Colonic mucosa (tissue), 4 donors: ENCODE data around the gene ZNF845. TPM values are rescaled to one million over a fixed set of nuclear protein-coding genes. Genes with fewer than 3 reads are reported as not detected.

Experiments used
- DNase-seq: peaks from one replicate; pipeline ENCODE4 v3.0.0-alpha.2; 2020
- H3K27ac ChIP-seq: fragments of 200-600 bp; one replicate; pipeline ENCODE4 v1.8.0; 2021
- H3K27me3 ChIP-seq: fragments of 200-600 bp; one replicate; pipeline ENCODE4 v1.8.0; 2021
- H3K36me3 ChIP-seq: fragments of 200-600 bp; one replicate; pipeline ENCODE4 v1.8.0; 2021
- H3K4me1 ChIP-seq: fragments of 200-600 bp; one replicate; pipeline ENCODE4 v1.8.0; 2021; ENCODE audit warnings: mild to moderate bottlenecking
- H3K4me3 ChIP-seq: fragments of 200-600 bp; one replicate; pipeline ENCODE4 v1.8.0; 2021
- H3K9ac ChIP-seq, 2 donors: one replicate each; pipeline ENCODE4 v1.7.0; 2013; ENCODE audit warnings: control low read depth in 2 of 2, low read depth in 2 of 2, low read length in 2 of 2
- H3K9me3 ChIP-seq: fragments of 200-600 bp; one replicate; pipeline ENCODE4 v1.8.0; 2021
- intact Hi-C: fragments of 100-400 bp; cut with DNase I; formaldehyde crosslinking; loops from one replicate; pipeline ENCODE4 v1.14.1; 2022
- total RNA-seq, 2 donors: library from RNA; stranded (reverse); fragmentation: NEBNext Ultra II Directional in 1 of 2; extraction: Animal tissue kit (Norgen Biotek cat#: 25700) in 1 of 2; gene quantifications; one replicate each; pipeline ENCODE4 v1.2.1, GENCODE V29; 2021
- TF ChIP-seq, protein P1 (sequence below): fragments of 200-600 bp; IDR thresholded peaks from one replicate; pipeline ENCODE4 v1.8.0; 2022; ENCODE audit warnings: antibody characterized with exemption, mild to moderate bottlenecking
- donor health status: healthy.
- donor health status: DM: no; HTN: no; CAD: no.
- donor health status: DM: no; HTN: no; CAD: no.

Gene ZNF845
- total RNA-seq, 2 donors from 2014 or later = 7.7 to 7.9 TPM

DNA sequence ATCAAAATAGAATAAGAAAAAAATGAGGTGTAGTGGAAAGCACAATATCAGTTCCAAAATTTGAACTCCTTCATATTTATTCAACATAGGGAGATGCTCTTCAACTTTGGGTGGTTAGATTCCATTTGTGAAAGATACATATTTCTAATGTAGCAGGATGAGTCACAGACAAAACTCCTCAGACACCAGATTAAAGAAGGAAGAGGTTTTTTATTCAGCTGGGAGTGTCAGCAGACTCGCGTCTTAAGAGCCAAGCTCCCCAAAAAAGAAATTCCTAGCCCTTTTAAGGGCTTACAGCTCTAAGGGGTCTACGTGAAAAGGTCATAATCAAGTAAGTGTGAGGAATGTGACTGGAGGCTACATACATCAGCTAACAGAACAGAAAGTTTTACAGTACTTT lies 54.6 kb downstream of the ZNF845 start:
- no peak overlapping the region for H3K27ac ChIP-seq
- H3K4me1 ChIP-seq = no peaks in the 10 kb centered on the region
- TF ChIP-seq, protein P1, sequence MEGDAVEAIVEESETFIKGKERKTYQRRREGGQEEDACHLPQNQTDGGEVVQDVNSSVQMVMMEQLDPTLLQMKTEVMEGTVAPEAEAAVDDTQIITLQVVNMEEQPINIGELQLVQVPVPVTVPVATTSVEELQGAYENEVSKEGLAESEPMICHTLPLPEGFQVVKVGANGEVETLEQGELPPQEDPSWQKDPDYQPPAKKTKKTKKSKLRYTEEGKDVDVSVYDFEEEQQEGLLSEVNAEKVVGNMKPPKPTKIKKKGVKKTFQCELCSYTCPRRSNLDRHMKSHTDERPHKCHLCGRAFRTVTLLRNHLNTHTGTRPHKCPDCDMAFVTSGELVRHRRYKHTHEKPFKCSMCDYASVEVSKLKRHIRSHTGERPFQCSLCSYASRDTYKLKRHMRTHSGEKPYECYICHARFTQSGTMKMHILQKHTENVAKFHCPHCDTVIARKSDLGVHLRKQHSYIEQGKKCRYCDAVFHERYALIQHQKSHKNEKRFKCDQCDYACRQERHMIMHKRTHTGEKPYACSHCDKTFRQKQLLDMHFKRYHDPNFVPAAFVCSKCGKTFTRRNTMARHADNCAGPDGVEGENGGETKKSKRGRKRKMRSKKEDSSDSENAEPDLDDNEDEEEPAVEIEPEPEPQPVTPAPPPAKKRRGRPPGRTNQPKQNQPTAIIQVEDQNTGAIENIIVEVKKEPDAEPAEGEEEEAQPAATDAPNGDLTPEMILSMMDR = no peak
- intact Hi-C loops = no loop called here
- peaks cover 4% of the 10 kb centered on the region for H3K9me3 ChIP-seq
- no peaks in the 10 kb centered on the region for H3K36me3 ChIP-seq
- no peak overlapping the region for H3K4me3 ChIP-seq
- no peak overlapping the region for H3K9ac ChIP-seq
- DNase-seq = no peak
- H3K27me3 ChIP-seq = no peaks in the 10 kb centered on the region

DNA sequence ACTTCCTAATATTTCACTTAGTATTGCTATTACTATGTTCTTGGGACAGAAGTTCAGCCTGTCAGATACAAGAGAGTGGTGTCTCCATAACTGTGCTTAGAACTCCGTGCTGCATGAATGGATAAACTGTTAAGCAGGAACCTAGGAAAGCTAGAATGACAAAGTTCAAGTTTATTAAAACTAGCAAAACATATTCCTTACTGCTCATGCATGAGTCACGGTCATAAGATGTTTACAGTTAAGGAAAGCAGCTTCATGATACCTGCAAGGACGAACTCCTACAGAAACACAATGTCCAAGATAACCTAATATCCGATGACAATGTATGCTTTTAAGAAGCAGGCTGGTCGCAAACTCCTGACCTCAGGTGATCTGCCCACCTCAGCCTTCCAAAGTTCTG lies 55.4 kb downstream of the ZNF845 start:
- Histone ChIP-seq H3K9me3 (peaks cover 1% of the 10 kb centered on the region), H3K4me1 (no peaks in the 10 kb centered on the region), H3K27me3 (no peaks in the 10 kb centered on the region), H3K9ac (no peak overlapping the region), H3K4me3 (no peak overlapping the region), H3K27ac (no peak overlapping the region), H3K36me3 (no peaks in the 10 kb centered on the region)
- TF ChIP-seq, protein P1 = no peak
- intact Hi-C loops = no loop called here
- no peak for DNase-seq

DNA sequence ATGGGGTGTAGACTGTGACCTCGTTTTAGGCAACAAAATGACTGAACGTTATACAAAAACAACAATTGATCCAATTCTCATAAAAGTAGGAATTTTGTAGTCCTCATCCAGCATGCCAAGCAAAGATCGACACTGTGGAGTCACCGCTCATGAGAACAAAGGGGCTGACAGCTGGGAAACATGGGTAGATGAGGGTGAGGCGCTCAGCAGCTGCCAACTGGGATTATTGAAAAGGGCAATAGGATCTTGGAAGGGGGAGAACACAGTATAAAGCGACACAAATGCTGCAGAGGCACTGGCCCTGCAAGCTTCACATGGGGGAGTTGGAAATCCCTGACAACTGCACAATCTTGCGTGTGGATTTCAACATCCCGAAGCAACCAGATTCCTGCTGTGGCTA lies 56.0 kb downstream of the ZNF845 start:
- Histone ChIP-seq H3K36me3 (no peaks in the 10 kb centered on the region), H3K9ac (no peak overlapping the region), H3K27ac (no peak overlapping the region), H3K4me3 (no peak overlapping the region), H3K4me1 (no peaks in the 10 kb centered on the region), H3K9me3 (no peaks in the 10 kb centered on the region), H3K27me3 (no peaks in the 10 kb centered on the region)
- intact Hi-C loops = no loop called here
- DNase-seq = no peak
- TF ChIP-seq, protein P1 = no peak

DNA sequence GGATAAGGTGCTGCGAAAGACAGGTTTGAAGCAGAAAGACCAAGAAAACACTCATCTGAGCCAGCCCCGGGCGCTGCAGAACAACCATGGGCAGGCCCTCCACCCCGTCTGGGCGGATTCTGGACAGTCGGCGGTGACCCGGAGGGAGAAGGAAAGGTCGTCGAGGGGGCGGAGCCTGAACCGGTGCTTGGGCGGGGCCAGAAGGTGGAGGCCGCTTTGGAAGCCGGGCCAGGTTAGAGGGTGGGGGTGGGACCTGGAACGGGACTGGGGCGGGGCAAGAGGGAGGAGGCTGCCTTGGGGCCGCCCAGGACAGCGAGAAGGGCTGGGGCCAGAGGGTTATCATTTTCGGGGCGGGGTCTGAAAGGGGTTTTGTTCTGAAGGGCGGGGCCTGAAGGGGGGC lies 56.4 kb downstream of the ZNF845 start:
- no peaks in the 10 kb centered on the region for H3K27me3 ChIP-seq
- H3K4me3 ChIP-seq = no peak overlapping the region
- no peaks in the 10 kb centered on the region for H3K36me3 ChIP-seq
- H3K27ac ChIP-seq = no peak overlapping the region
- TF ChIP-seq, protein P1 = no peak
- DNase-seq = no peak
- no peaks in the 10 kb centered on the region for H3K4me1 ChIP-seq
- intact Hi-C loops = no loop called here
- no peaks in the 10 kb centered on the region for H3K9me3 ChIP-seq
- no peak overlapping the region for H3K9ac ChIP-seq

DNA sequence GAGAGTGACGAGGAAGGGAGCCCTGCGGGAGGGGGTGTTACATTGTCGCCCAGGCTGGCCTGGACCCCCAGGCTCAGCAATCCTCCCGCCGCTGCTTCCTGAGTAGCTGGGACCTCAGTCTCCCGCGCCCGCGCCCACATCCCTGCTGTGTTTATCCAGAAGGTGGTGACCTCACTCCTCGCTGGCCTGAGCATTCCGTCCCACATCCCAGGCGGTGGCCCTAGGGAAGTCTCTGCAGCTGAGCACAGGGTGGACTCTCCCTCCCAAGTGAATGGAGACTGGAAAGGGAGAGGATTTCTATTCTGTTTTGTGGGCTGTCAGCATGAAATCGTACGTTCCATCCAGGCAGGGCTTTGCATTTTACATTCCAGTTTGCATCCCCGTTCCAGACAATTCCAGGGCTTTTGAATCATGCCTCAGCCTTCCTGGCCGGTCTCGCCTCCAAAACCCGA lies 61.0 kb downstream of the ZNF845 start:
- Histone ChIP-seq H3K4me3 (peak overlapping the region; percentile 71), H3K9me3 (no peaks in the 10 kb centered on the region), H3K9ac (peak overlapping the region; percentile 40 to 61), H3K4me1 (peaks cover 6% of the 10 kb centered on the region), H3K27me3 (no peaks in the 10 kb centered on the region), H3K27ac (peak overlapping the region; percentile 82), H3K36me3 (no peaks in the 10 kb centered on the region)
- DNase-seq = no peak
- intact Hi-C loops = no loop called here
- TF ChIP-seq, protein P1 = no peak
